Gastrocnemius medialis (tissue), 4 donors: Measurements from ENCODE around the gene TMEM171.

ENCODE experiments used
- POLR2A ChIP-seq, 2 donors: fragments of 450-650 bp; IDR thresholded peaks; one replicate each; pipeline ENCODE4 v1.6.1; 2017; ENCODE audit warnings: antibody characterized with exemption in 2 of 2, mild to moderate bottlenecking in 2 of 2, moderate library complexity in 2 of 2
- TF ChIP-seq, protein P1 (sequence below), 5 experiments: fragments of 450-650 bp in 3 of 5; fragments of 200-600 bp in 2 of 5; sonication (generic) in 2 of 5; IDR thresholded peaks in 4 of 5; conservative IDR thresholded peaks in 1 of 5; 1 replicate in 4 of 5; 2 replicates in 1 of 5; pipeline ENCODE4 v1.5.1; 2016 to 2019; ENCODE audit warnings: antibody characterized with exemption in 5 of 5, mild to moderate bottlenecking in 3 of 5, moderate library complexity in 3 of 5

DNA sequence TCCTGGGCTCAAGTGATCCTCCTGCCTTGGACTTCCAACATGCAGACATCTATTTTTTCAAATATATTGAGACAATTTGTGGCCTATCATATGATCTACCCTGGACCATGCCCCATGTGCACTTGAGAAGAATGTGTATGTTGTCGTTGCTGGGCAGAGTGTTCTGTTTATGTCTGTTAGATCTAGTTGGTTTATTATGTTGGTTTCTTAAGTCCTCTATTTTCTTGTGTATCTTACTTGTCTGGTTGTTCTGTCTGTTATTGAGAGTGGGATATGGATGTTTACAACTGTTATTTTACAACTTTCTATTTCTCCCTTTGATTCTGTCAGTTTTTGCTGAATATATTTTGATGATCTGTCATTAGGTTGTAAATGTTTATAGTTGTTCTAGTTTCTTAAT is 10.2 kb upstream of the TMEM171 start:
- TF ChIP-seq, protein P1, sequence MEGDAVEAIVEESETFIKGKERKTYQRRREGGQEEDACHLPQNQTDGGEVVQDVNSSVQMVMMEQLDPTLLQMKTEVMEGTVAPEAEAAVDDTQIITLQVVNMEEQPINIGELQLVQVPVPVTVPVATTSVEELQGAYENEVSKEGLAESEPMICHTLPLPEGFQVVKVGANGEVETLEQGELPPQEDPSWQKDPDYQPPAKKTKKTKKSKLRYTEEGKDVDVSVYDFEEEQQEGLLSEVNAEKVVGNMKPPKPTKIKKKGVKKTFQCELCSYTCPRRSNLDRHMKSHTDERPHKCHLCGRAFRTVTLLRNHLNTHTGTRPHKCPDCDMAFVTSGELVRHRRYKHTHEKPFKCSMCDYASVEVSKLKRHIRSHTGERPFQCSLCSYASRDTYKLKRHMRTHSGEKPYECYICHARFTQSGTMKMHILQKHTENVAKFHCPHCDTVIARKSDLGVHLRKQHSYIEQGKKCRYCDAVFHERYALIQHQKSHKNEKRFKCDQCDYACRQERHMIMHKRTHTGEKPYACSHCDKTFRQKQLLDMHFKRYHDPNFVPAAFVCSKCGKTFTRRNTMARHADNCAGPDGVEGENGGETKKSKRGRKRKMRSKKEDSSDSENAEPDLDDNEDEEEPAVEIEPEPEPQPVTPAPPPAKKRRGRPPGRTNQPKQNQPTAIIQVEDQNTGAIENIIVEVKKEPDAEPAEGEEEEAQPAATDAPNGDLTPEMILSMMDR (IDR thresholded peaks at IDR 0.05 in 4 of 5, conservative IDR thresholded peaks at IDR 0.05 in 1 of 5), result no peak
- no peak for TF ChIP-seq POLR2A (IDR thresholded peaks at IDR 0.05)
